Stimulated activated CD8-positive, alpha-beta memory T cell treated with anti-CD3 and anti-CD28 coated beads, Interleukin-4, amount 100 ng/mL, for 24 hours (primary cell): ENCODE results near the gene RERE.

Source experiments
- DNase-seq: peaks from one replicate; pipeline ENCODE4 v3.0.0-alpha.2; 2020; ENCODE audit warnings: low read depth

Gene RERE

GRCh38 chr1:8571200-8571984 lies 246.0 kb downstream of the RERE start:
- no peak for DNase-seq

GRCh38 chr1:8570465-8570864 lies 247.0 kb downstream of the RERE start:
- DNase-seq = no peak

- DNase-seq = no peak
Observed at GRCh38 chr1:8569242-8569641, 248.2 kb downstream of the RERE start.

GRCh38 chr1:8568837-8569236 lies 248.6 kb downstream of the RERE start:
- no peak for DNase-seq

- no peak for DNase-seq
Observed at GRCh38 chr1:8567146-8567545, 250.3 kb downstream of the RERE start.

- DNase-seq = no peak
Observed at GRCh38 chr1:8565802-8566201, 251.6 kb downstream of the RERE start.

GRCh38 chr1:8563944-8564537 lies 253.4 kb downstream of the RERE start:
- no peak for DNase-seq

GRCh38 chr1:8562881-8563865 lies 254.3 kb downstream of the RERE start:
- no peak for DNase-seq

- no peak for DNase-seq
Observed at GRCh38 chr1:8562222-8562621, 255.2 kb downstream of the RERE start.

GRCh38 chr1:8560611-8561544 lies 256.6 kb downstream of the RERE start:
- DNase-seq = no peak

- no peak for DNase-seq
Observed at GRCh38 chr1:8560035-8560434, 257.4 kb downstream of the RERE start.

GRCh38 chr1:8555582-8555981 lies 261.9 kb downstream of the RERE start:
- DNase-seq = no peak

GRCh38 chr1:8554956-8555534 lies 262.4 kb downstream of the RERE start:
- no peak for DNase-seq

GRCh38 chr1:8552820-8553397 lies 264.5 kb downstream of the RERE start:
- no peak for DNase-seq

- no peak for DNase-seq
Observed at GRCh38 chr1:8551613-8552489, 265.6 kb downstream of the RERE start.

- DNase-seq = no peak
Observed at GRCh38 chr1:8551057-8551456, 266.4 kb downstream of the RERE start.

- DNase-seq = no peak
Observed at GRCh38 chr1:8547791-8548190, 269.6 kb downstream of the RERE start.

GRCh38 chr1:8545078-8545477 lies 272.4 kb downstream of the RERE start:
- DNase-seq = no peak

- DNase-seq = no peak
Observed at GRCh38 chr1:8544644-8545043, 272.8 kb downstream of the RERE start.

GRCh38 chr1:8543965-8544364 lies 273.5 kb downstream of the RERE start:
- DNase-seq = no peak
